Left lung (tissue), 10 donors: ENCODE data around the gene TBC1D24. TPM values are rescaled to one million over a fixed set of nuclear protein-coding genes. Genes with fewer than 3 reads are reported as not detected.
A peak's percentile ranks its signal among the peaks of the same experiment; 100 is the strongest.

Source experiments
- ATAC-seq: fragments of 200-7000 bp; cut with Tn5 transposase; one replicate; pipeline ENCODE4 v1.9.1; 2020; ENCODE audit warnings: moderate library complexity
- DNase-seq, 4 donors: peaks; one replicate each; pipeline ENCODE4 v3.0.0-alpha.2; 2013 to 2020
- H3K27ac ChIP-seq, 2 donors: fragments of 200-600 bp; sonication (generic) in 1 of 2; one replicate each; pipeline versions ENCODE4 v1.5.0 to v1.8.0; 2020 to 2021
- H3K27me3 ChIP-seq, 2 donors: fragments of 200-600 bp; sonication (generic) in 1 of 2; one replicate each; pipeline versions ENCODE4 v1.5.0 to v1.8.0; 2020 to 2021
- H3K36me3 ChIP-seq, 2 donors: fragments of 200-600 bp; sonication (generic) in 1 of 2; one replicate each; pipeline versions ENCODE4 v1.5.0 to v1.8.0; 2020 to 2021
- H3K4me1 ChIP-seq, 2 donors: fragments of 200-600 bp; one replicate each; pipeline ENCODE4 v1.8.0; 2021
- H3K4me3 ChIP-seq, 2 donors: fragments of 200-600 bp; sonication (generic) in 1 of 2; one replicate each; pipeline versions ENCODE4 v1.5.0 to v1.8.0; 2020 to 2021; ENCODE audit warnings: mild to moderate bottlenecking in 1 of 2
- H3K9me3 ChIP-seq, 2 donors: fragments of 200-600 bp; sonication (generic) in 1 of 2; one replicate each; pipeline versions ENCODE4 v1.5.0 to v1.8.0; 2020 to 2021
- intact Hi-C, 2 donors: fragments of 100-400 bp; cut with DNase I; formaldehyde crosslinking; loops; one replicate each; pipeline versions ENCODE4 v1.11.2 to v1.14.2; 2022
- polyA plus RNA-seq, 6 donors: library from polyadenylated mRNA; unstranded; fragments of 120-200 nt; gene quantifications; one replicate each; pipeline ENCODE4 v1.2.1, GENCODE V29; 2013; ENCODE audit not compliant: insufficient read length in 6 of 6
- total RNA-seq, 2 donors: library from RNA; stranded (reverse); fragmentation: NEBNext Ultra II Directional; extraction: Animal tissue kit (Norgen Biotek cat#: 25700); gene quantifications; one replicate each; pipeline ENCODE4 v1.2.1, GENCODE V29; 2021
- TF ChIP-seq, protein P1 (sequence below), 2 donors: fragments of 200-600 bp; sonication (generic) in 1 of 2; IDR thresholded peaks; one replicate each; pipeline versions ENCODE4 v1.5.0 to v1.8.0; 2021; ENCODE audit warnings: antibody characterized with exemption in 2 of 2
- donor health status: DM: no; HTN: yes; CAD: no.
- donor health status: DM: no; HTN: no; CAD: no.

Gene TBC1D24
- total and polyA plus RNA-seq, 8 donors, result 14.2 to 41.4 (median 17.9) TPM

DNA sequence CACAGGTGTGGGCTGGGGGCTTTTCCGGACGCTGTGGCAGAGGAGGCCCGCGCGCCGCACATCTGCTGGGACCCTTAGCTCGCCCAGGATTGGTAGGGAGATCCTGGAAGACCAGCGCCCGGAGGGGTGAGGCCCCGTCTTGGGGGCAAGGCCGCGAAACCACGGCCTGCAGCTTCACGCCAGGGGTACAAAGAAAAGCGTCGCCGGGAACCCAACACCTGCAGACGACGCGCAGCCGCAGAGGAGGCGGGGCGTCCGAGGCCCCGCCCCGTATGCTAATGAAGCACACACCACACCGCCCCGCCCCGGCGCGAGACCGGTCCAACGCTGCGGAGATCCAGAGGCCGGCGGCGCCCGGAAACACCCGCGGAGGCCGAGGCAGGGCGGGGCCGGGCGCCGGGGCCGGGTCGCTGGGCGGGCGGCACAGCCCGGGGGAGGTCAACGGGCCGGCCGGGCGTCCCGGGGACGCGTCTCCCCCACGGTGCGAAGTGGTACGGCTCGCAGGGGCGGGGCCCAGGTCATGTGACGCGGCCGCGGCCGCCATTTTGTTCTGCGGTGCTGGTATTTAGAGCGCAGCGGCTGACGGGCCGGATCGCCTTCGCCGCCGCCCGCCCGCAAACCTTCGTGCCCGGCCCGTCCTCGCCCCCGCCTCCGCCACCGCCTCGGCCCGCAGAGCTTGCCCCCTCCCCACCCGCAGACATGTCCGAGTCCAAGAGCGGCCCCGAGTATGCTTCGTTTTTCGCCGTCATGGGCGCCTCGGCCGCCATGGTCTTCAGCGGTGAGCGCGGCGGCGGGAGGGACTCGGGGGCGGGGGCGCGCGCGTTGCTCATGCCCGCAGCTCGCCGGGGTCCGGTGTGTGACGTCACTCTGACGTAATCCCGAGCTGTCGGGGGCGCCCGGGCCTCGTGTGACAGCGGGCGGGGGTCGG lies 38.7 kb downstream of the TBC1D24 start, which contains the start of gene ATP6V0C:
TSS of gene ATP6V0C (plus strand) at position 548 of the 928 bp plus-strand sequence. CDS start at position 700, 152 bp downstream.
- intact Hi-C loops, result no loop called here
- H3K27ac ChIP-seq, result peak within 1 kb of the TSS; percentile 94 to 99
- H3K4me1 ChIP-seq, result peaks cover 37 to 86% of the 10 kb centered on the region in 2 donors
- no peaks in the 10 kb centered on the region for H3K9me3 ChIP-seq
- DNase-seq (peak; percentile 85 to 97 (median 92)), ATAC-seq (peak; percentile 84)
- TF ChIP-seq, protein P1, sequence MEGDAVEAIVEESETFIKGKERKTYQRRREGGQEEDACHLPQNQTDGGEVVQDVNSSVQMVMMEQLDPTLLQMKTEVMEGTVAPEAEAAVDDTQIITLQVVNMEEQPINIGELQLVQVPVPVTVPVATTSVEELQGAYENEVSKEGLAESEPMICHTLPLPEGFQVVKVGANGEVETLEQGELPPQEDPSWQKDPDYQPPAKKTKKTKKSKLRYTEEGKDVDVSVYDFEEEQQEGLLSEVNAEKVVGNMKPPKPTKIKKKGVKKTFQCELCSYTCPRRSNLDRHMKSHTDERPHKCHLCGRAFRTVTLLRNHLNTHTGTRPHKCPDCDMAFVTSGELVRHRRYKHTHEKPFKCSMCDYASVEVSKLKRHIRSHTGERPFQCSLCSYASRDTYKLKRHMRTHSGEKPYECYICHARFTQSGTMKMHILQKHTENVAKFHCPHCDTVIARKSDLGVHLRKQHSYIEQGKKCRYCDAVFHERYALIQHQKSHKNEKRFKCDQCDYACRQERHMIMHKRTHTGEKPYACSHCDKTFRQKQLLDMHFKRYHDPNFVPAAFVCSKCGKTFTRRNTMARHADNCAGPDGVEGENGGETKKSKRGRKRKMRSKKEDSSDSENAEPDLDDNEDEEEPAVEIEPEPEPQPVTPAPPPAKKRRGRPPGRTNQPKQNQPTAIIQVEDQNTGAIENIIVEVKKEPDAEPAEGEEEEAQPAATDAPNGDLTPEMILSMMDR (IDR thresholded peaks at IDR 0.05), result no peak
- peak within 1 kb of the TSS; percentile 81 to 97 for H3K4me3 ChIP-seq
- H3K27me3 ChIP-seq, result no peaks in the 10 kb centered on the region
- peaks cover 0 to 10% of the 10 kb centered on the region in 2 donors for H3K36me3 ChIP-seq

DNA sequence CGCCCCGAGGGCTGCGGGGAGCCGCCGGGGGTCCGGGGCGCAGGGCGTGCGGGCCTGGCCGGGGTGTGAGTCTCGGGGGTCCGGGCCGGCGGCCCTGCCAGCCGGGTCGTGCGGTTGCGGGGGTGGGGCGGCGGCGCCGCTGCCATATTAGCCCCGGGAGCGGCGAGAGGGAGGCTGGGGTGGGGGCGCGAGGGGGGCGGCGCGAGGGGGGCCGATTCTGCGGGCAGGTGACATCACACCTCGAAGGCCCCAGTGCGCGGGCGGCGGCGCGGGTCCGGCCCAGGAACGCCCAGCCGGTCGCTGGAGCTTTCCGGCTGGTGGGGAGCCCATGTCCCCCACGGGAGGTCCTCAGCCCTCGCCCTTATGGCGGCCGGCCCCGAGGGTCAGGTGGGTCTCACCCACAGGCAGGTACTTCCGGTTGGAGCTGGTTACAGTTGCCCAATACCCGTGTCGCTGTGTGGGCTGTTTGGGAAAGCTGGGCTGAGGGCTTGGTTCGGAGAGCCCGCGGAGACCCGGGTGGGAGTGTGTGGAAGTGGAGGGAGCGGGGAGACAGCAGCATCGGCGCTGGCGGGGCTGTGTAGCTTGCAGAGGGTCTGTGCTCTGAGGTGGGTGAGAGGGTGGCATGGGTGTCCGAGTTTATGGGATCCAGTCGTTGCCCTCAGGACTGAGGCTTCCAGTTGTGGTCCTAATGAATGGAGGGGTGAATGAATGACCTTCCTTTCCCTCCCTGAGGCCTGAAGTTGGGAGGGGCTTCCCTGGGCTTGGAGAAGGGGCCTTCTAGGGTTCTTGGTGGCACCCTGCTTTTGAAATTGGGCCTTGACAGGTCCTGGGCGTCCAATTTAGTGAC lies 39.6 kb downstream of the TBC1D24 start:
- Histone ChIP-seq H3K36me3 (peaks cover 0 to 18% of the 10 kb centered on the region in 2 donors), H3K4me3 (peak overlapping the region; percentile 81 to 97), H3K4me1 (peaks cover 43 to 86% of the 10 kb centered on the region in 2 donors), H3K27ac (peak overlapping the region; percentile 94 to 99), H3K27me3 (no peaks in the 10 kb centered on the region), H3K9me3 (no peaks in the 10 kb centered on the region)
- DNase-seq, result peak in 1 of 4 donors; percentile 88
- peak; percentile 4 for ATAC-seq
- intact Hi-C loops, result no loop called here
- TF ChIP-seq, protein P1 (IDR thresholded peaks at IDR 0.05), result no peak

DNA sequence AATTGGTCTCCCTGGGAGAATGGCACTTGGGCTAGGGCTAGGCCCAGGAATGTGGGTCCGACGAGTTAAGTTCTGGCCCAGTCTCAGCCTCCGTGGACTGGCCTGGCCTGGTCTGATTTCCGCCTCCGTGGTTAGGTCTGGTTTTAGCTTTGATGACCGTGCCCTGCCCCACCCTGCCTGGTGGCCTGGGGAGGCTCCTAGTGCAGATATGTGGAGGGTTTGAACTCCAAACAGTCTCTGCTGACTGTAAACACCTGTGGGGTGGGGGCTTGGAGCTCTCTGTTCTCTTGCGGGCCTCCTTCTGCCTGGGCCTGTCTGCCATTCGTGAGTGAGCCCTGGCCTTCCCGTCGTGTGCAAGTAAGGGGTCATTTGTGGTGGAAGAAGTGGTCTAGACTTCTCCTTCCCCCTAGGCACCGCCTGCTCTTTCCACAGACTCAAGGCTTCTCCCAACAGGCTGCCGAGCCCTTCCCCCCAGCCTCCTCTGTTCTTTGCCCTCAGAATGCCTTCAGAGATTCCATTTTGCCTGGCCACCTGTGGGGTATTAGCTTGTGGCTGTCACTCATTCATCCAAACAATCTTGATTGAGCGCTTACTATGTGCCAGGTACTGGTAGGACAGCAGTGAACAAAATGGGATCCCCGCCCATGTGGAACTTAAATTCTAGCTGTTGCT lies 40.4 kb downstream of the TBC1D24 start:
- DNase-seq (peak in 1 of 4 donors; percentile 75), ATAC-seq (peak; percentile 9)
- H3K27ac ChIP-seq, result peak overlapping the region; percentile 94 to 99
- H3K27me3 ChIP-seq, result no peaks in the 10 kb centered on the region
- H3K4me3 ChIP-seq, result peak overlapping the region; percentile 81 to 97
- H3K9me3 ChIP-seq, result no peaks in the 10 kb centered on the region
- TF ChIP-seq, protein P1 (IDR thresholded peaks at IDR 0.05), result no peak
- intact Hi-C loops, result no loop called here
- peaks cover 45 to 84% of the 10 kb centered on the region in 2 donors for H3K4me1 ChIP-seq
- peaks cover 0 to 21% of the 10 kb centered on the region in 2 donors for H3K36me3 ChIP-seq

DNA sequence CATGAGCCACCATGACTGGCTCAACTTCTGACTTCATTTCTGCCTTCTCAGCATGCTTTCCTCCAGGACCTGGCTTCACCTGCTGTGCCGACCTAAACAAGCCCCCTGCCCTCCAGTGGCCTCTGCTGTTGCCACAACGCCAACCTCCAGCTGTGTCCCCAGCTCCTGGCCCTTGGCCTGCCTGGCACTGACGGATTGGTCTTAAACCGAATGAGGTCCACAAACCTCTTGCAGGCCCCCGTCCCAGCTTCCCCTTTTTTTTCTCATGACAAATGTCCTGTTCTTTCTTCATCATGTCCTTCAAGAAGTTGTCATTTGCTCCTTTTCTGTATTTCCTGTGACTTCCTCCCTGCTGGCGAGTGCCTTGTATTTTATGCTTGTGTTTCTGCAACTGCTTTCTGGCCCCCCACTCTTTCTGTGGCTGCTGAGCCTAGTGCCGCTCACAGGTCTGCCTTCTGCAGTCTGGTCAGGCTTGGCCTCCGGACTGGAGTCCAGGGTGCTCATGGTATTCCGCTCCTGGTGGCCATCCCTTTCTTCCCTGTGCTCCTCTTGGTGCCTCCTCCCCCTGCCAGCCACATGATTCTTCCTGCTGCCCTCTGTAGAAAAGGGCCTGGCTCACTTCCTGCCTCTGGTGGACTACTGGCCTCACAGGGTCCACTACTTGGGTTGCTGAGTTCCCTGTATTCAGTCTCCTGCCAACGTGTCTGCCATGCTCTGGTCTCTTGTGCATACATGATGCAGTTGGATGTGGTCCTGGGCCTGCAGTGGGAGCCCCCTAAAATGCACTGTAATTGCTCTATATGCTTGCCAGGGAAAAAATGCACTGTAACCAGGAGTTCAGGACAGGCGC lies 41.7 kb downstream of the TBC1D24 start:
- no peak for ATAC-seq
- peaks cover 50 to 82% of the 10 kb centered on the region in 2 donors for H3K4me1 ChIP-seq
- H3K27me3 ChIP-seq, result no peaks in the 10 kb centered on the region
- TF ChIP-seq, protein P1 (IDR thresholded peaks at IDR 0.05), result no peak
- peaks cover 0 to 26% of the 10 kb centered on the region in 2 donors for H3K36me3 ChIP-seq
- H3K9me3 ChIP-seq, result no peaks in the 10 kb centered on the region
- peak in 1 of 4 donors; percentile 85 for DNase-seq
- H3K27ac ChIP-seq, result peak overlapping the region; percentile 94 to 99
- peak overlapping the region in 1 of 2 donors; percentile 97 for H3K4me3 ChIP-seq
- intact Hi-C loops, result no loop called here
